Measurements from ENCODE around the gene ZCCHC14. TPM values are rescaled to one million over a fixed set of nuclear protein-coding genes. Genes with fewer than 3 reads are reported as not detected.

Gene ZCCHC14
- total RNA-seq, 4 donors from 2014 or later = 8.3 to 19.6 (median 14.7) TPM

GRCh38 chr16:87496447-87496801 lies 3.6 kb upstream of the ZCCHC14 start:
- Histone ChIP-seq H3K36me3 (no peaks in the 10 kb centered on the region), H3K27me3 (no peaks in the 10 kb centered on the region), H3K9me3 (no peaks in the 10 kb centered on the region), H3K27ac (no peak overlapping the region), H3K4me3 (no peak overlapping the region), H3K4me1 (peaks cover 7 to 20% (median 11%) of the 10 kb centered on the region in 3 donors)
- 77 to 100% methylated on average over 2 of the region's 2 CpGs for WGBS, 2 donors
- DNase-seq = no peak
- no peak for TF ChIP-seq POLR2A (IDR thresholded peaks at IDR 0.05)
- TF ChIP-seq CTCF (IDR thresholded peaks at IDR 0.05) = no peak
- intact Hi-C loops (cut with DNase I) = no loop called here

DNA sequence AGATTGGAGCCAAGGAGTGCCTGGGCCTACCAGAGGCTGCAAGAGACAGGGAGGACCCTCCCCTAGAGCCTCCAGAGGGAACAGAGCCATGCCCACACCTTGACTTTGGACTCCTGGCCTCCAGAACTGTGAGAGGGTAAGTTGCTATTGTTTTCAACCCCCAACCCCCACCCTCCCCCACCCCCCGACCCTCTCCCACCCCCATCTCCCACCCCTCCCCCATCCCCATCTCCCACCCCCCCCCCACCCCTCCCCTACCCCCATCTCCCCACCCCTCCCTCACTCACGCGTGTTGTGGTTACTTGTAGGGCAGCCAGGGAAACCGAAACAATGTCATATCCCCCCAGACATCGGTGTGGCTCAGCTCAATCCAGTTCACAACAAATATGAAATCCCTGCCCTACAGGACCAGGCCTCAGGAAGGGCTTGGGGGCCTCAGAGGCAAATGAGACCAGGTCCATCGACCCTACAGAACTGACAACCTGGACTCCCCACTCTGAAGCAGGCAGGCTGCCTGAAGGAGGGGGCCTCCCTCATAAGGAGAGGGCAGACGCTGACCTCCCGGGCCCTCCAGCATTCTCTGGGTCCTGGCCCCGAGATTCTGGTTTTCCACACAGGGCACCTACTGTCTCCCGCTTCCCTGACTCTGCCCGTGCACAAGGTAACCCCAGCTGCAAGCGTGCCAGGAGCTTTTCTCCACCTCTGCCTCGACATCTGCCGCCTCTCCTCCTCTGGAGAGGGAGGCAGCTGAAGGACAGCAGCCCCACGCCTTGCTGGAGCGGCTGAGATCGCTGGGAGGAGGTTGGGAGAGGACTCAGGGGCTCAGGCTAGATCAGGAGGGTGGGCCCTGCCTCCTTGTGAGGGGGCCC lies 3.0 kb upstream of the ZCCHC14 start:
- H3K27me3 ChIP-seq = no peaks in the 10 kb centered on the region
- WGBS, 2 donors = 80 to 87% methylated on average over 3 of the region's 17 CpGs
- no peak overlapping the region for H3K27ac ChIP-seq
- no peaks in the 10 kb centered on the region for H3K36me3 ChIP-seq
- no peak for DNase-seq
- H3K9me3 ChIP-seq = no peaks in the 10 kb centered on the region
- no peak for TF ChIP-seq POLR2A (IDR thresholded peaks at IDR 0.05)
- no peak for TF ChIP-seq CTCF (IDR thresholded peaks at IDR 0.05)
- H3K4me3 ChIP-seq = no peak overlapping the region
- intact Hi-C loops (cut with DNase I) = no loop called here
- H3K4me1 ChIP-seq = peaks cover 13 to 26% (median 17%) of the 10 kb centered on the region in 3 donors

GRCh38 chr16:87493608-87494280 lies 920 bp upstream of the ZCCHC14 start:
- TF ChIP-seq CTCF (IDR thresholded peaks at IDR 0.05) (no peak), POLR2A (IDR thresholded peaks at IDR 0.05) (no peak)
- no peaks in the 10 kb centered on the region for H3K27me3 ChIP-seq
- H3K36me3 ChIP-seq = no peaks in the 10 kb centered on the region
- H3K4me1 ChIP-seq = peaks cover 30 to 41% (median 30%) of the 10 kb centered on the region in 3 donors
- H3K27ac ChIP-seq = peak overlapping the region in 3 of 4 donors; percentile 58 to 92 (median 73)
- H3K9me3 ChIP-seq = no peaks in the 10 kb centered on the region
- intact Hi-C loops (cut with DNase I) = no loop called here
- DNase-seq = no peak
- peak overlapping the region; percentile 40 to 75 (median 56) for H3K4me3 ChIP-seq
- 16 to 48% methylated on average over 7 to 9 of the region's 23 CpGs for WGBS, 2 donors

- TF ChIP-seq CTCF (IDR thresholded peaks at IDR 0.05) (no peak), POLR2A (IDR thresholded peaks at IDR 0.05) (no peak)
- no peak for DNase-seq
- Histone ChIP-seq H3K36me3 (no peaks in the 10 kb centered on the region), H3K27me3 (no peaks in the 10 kb centered on the region), H3K27ac (peak overlapping the region in 3 of 4 donors; percentile 89 to 94 (median 92)), H3K9me3 (no peaks in the 10 kb centered on the region), H3K4me3 (peak overlapping the region; percentile 40 to 75 (median 56)), H3K4me1 (peaks cover 34 to 56% (median 44%) of the 10 kb centered on the region in 3 donors)
- intact Hi-C loops (cut with DNase I) = no loop called here
- no CpG with 5 or more reads among the region's 74 CpGs for WGBS, 2 donors
Measured at GRCh38 chr16:87492291-87492630, 563 bp downstream of the ZCCHC14 start.

Measured in esophagus squamous epithelium (tissue), 5 donors.